Vagina (tissue), 2 donors: ENCODE results near the gene BRSK2.

Source experiments
- CTCF ChIP-seq, 3 experiments: fragments of 450-650 bp in 2 of 3; fragments of 200-600 bp in 1 of 3; sonication (generic) in 1 of 3; IDR thresholded peaks; one replicate each; pipeline ENCODE4 v1.5.1; 2017 to 2019; ENCODE audit warnings: antibody characterized with exemption in 3 of 3, mild to moderate bottlenecking in 2 of 3, moderate library complexity in 2 of 3
- POLR2A ChIP-seq, 2 donors: fragments of 450-650 bp; IDR thresholded peaks; one replicate each; pipeline ENCODE4 v1.6.1; 2017; ENCODE audit warnings: antibody characterized with exemption in 2 of 2, mild to moderate bottlenecking in 2 of 2, moderate library complexity in 2 of 2

- no peak for TF ChIP-seq CTCF (IDR thresholded peaks at IDR 0.05)
- TF ChIP-seq POLR2A (IDR thresholded peaks at IDR 0.05), result no peak
These were observed 67.6 kb downstream of the BRSK2 start for GRCh38 chr11:1457326-1457680.
